Lower leg skin (tissue), 4 donors: ENCODE measurements around the gene HS2ST1. TPM values are rescaled to one million over a fixed set of nuclear protein-coding genes. Genes with fewer than 3 reads are reported as not detected.
"Not testable (repeated sequence)": the region's sequence is repeated elsewhere in the genome, so short reads cannot be mapped to it uniquely, and the experiment has no call there.

Experiments
- DNase-seq, 2 donors: peaks; one replicate each; pipeline ENCODE4 v3.0.0-alpha.2; 2019; ENCODE audit warnings: low spot score in 2 of 2
- H3K4me3 ChIP-seq: fragments of 200-600 bp; sonication (generic); 2 replicates; pipeline ENCODE4 v1.5.1; 2017; ENCODE audit warnings: mild to moderate bottlenecking, low read depth; ENCODE audit not compliant: poor library complexity, severe bottlenecking
- CTCF ChIP-seq, 3 donors: fragments of 450-650 bp; IDR thresholded peaks; one replicate each; pipeline ENCODE4 v1.5.1; 2016; ENCODE audit warnings: antibody characterized with exemption in 3 of 3, mild to moderate bottlenecking in 3 of 3, moderate library complexity in 2 of 3
- POLR2A ChIP-seq, 2 donors: fragments of 450-650 bp; IDR thresholded peaks; one replicate each; pipeline ENCODE4 v1.6.1; 2016 to 2017; ENCODE audit warnings: antibody characterized with exemption in 2 of 2, mild to moderate bottlenecking in 1 of 2, moderate library complexity in 1 of 2
- WGBS, 2 donors: methylation state at CpG; one replicate each; pipeline ENCODE4 v1.1.5; 2018; 5-methylcytosine and 5-hydroxymethylcytosine counted together
- intact Hi-C: fragments of 100-400 bp; cut with DNase I; formaldehyde crosslinking; loops from one replicate; pipeline ENCODE4 v1.15.0; 2023; ENCODE audit warnings: low total_unique reads
- total RNA-seq, 4 donors: library from RNA; depleted of rRNA; stranded (reverse); fragments of >200 nt; gene quantifications; one replicate each; pipeline ENCODE4 v1.1.0, GENCODE V29; 2016

The HS2ST1 gene
- total RNA-seq, 4 donors from 2014 or later = 9.0 to 11.8 (median 10.7) TPM

- no peak for TF ChIP-seq CTCF (IDR thresholded peaks at IDR 0.05)
- TF ChIP-seq POLR2A (IDR thresholded peaks at IDR 0.05) = no peak
- 85 to 90% methylated on average over 3 of the region's 3 CpGs for WGBS, 2 donors
- no peak overlapping the region for H3K4me3 ChIP-seq
- intact Hi-C loops = no loop called here
- no peak for DNase-seq
These were observed 38.7 kb downstream of the HS2ST1 start for GRCh38 chr1:86953167-86953566.

DNA sequence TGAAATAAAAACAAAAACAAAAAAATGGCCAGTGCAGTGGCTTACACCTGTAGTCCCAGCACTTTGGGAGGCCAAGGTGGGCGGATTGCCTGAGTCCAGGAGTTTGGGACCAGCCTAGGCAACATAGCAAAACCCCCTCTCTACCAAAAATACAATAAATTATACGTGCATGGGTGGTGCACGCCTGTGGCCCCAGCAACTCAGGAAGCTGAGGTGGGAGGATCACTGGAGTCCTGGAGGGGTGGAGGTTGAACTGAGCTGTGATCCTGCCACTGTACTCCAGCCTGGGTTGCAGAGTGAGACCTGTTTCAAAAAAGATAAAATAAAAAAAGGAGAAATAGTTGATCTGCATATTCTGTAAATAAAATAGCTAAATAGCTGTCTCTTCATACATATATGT is 41.2 kb downstream of the HS2ST1 start:
- TF ChIP-seq POLR2A (IDR thresholded peaks at IDR 0.05) (no peak), CTCF (IDR thresholded peaks at IDR 0.05) (no peak)
- H3K4me3 ChIP-seq = no peak overlapping the region
- 88 to 90% methylated on average over 3 of the region's 3 CpGs for WGBS, 2 donors
- DNase-seq = no peak
- intact Hi-C loops = no loop called here

GRCh38 chr1:86956221-86956620 is 41.8 kb downstream of the HS2ST1 start:
- intact Hi-C loops = no loop called here
- no peak for DNase-seq
- no peak overlapping the region for H3K4me3 ChIP-seq
- no peak for TF ChIP-seq CTCF (IDR thresholded peaks at IDR 0.05)
- no peak for TF ChIP-seq POLR2A (IDR thresholded peaks at IDR 0.05)

- TF ChIP-seq CTCF (IDR thresholded peaks at IDR 0.05) (no peak), POLR2A (IDR thresholded peaks at IDR 0.05) (no peak)
- H3K4me3 ChIP-seq = no peak overlapping the region
- intact Hi-C loops = no loop called here
- DNase-seq = no peak
These were observed 42.8 kb downstream of the HS2ST1 start for GRCh38 chr1:86957221-86957620.

DNA sequence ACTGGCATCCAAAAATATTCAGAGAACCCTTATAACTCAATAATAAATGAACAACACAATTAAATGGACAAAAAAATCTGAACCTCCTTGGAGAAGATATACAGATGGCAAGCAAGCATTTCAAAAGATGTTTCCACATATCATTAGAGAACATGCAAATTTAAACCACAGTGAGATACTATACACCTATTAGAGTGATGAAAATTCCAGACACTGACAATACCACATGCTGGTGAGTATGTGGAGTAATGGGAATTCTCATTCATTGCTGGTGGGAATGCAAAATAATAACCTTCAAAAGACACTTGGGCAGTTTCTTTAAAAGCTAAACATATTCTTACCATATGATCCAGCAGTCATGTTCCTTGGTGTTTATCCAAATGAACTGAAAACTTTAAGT is 46.1 kb downstream of the HS2ST1 start:
- no peak for TF ChIP-seq CTCF (IDR thresholded peaks at IDR 0.05)
- no peak for TF ChIP-seq POLR2A (IDR thresholded peaks at IDR 0.05)
- no peak for DNase-seq
- H3K4me3 ChIP-seq = no peak overlapping the region
- intact Hi-C loops = loop anchor here (10.0 kb wide), 1 partner anchor 126 kb away; no protein-coding TSS in a partner anchor

DNA sequence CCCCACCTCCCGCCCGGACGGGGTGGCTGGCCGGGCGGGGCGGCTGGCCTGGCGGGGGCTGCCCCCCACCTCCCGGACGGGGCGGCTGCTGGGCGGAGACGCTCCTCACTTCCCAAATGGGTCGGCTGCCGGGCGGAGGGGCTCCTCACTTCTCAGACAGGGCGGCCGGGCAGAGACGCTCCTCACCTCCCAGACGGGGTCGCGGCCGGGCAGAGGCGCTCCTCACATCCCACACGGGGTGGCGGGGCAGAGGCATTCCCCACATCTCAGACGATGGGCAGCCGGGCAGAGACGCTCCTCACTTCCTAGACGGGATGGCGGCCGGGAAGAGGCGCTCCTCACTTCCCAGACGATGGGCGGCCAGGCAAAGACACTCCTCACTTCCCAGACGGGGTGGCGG is 49.4 kb downstream of the HS2ST1 start:
- H3K4me3 ChIP-seq, DNase-seq: not testable (repeated sequence)
- intact Hi-C loops = loop anchor here (10.0 kb wide), 1 partner anchor 129 kb away; no protein-coding TSS in a partner anchor
- WGBS, 2 donors = 93 to 100% methylated on average over 14 to 23 of the region's 36 CpGs
